Measurements from ENCODE around the gene SULT6B1. TPM values are rescaled to one million over a fixed set of nuclear protein-coding genes. Genes with fewer than 3 reads are reported as not detected.
"Not testable (repeated sequence)": the region's sequence is repeated elsewhere in the genome, so short reads cannot be mapped to it uniquely, and the experiment has no call there.

SULT6B1 gene, protein sequence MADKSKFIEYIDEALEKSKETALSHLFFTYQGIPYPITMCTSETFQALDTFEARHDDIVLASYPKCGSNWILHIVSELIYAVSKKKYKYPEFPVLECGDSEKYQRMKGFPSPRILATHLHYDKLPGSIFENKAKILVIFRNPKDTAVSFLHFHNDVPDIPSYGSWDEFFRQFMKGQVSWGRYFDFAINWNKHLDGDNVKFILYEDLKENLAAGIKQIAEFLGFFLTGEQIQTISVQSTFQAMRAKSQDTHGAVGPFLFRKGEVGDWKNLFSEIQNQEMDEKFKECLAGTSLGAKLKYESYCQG
- total RNA-seq: not detected

DNA sequence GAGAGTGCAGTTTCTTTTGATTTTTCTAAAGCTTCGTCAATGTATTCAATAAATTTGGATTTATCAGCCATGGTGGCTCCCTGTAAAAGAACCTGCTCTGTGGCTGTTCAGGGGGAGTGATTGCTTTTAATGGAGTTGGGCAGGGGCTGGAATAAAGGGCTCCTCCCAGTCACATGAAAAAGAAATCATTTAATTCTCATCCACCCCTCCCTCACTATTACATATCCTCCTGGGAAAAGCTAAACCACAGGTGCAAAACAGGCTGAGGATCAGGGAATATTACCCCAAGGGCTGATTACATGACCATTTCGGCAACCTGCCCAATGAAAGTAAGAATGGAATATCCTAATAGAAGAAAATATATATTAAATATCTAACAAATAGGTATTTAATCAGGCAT is at the start of gene SULT6B1:
TSS of gene SULT6B1 (minus strand) at position 101 of the 400 bp plus-strand sequence. CDS start at position 71, 30 bp downstream.
- POLR2A ChIA-PET: no interaction called here
- CTCF ChIA-PET: no interaction called here

DNA sequence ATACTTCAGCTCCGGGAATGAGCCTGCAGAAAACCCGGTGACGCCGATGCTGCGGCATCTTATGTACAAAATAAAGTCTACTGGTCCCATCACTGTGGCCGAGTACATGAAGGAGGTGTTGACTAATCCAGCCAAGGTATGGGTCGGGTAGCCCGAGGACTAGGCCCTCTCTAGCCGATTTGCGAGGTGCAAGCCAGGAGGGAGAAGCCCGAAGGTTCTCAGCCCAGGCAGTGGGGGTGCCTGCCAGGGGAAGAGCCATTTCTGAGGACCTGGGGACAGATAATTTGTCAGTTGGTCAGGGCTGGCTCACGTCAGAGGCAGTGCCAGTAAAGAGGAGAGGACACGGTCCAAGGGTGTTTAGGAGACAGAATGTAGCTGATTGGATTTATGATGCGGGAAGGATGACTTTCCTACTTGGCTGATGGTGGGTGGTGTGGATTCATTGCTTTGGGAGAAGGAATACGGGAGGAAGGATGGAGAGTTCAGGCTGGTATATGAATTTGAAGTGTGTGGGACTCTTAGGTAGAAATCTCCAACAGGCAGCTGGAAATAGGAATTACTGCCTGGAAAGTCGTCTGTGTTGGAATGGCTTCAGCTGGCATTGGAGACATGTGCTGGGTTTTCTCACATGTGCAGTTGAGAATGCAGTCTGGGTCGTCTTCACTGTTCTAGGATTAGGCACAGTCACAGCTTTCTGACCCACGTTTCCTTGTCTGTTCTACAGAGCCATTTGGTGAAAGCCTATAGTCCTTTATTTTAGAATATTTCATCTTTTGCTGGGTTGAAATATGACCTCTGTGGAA is 43.9 kb upstream of the SULT6B1 start:
- POLR2A ChIA-PET: interaction anchor here (0.6 to 1.5 kb wide), 6 partner anchors 8 to 393 kb away, joined by 3 to 5 read pairs (median 4); partner anchors contain the start of gene EIF2AK2
- CTCF ChIA-PET: interaction anchor here (1.3 to 1.5 kb wide), 4 partner anchors 10 to 78 kb away, joined by 3 to 4 read pairs (median 4); no protein-coding TSS in a partner anchor

DNA sequence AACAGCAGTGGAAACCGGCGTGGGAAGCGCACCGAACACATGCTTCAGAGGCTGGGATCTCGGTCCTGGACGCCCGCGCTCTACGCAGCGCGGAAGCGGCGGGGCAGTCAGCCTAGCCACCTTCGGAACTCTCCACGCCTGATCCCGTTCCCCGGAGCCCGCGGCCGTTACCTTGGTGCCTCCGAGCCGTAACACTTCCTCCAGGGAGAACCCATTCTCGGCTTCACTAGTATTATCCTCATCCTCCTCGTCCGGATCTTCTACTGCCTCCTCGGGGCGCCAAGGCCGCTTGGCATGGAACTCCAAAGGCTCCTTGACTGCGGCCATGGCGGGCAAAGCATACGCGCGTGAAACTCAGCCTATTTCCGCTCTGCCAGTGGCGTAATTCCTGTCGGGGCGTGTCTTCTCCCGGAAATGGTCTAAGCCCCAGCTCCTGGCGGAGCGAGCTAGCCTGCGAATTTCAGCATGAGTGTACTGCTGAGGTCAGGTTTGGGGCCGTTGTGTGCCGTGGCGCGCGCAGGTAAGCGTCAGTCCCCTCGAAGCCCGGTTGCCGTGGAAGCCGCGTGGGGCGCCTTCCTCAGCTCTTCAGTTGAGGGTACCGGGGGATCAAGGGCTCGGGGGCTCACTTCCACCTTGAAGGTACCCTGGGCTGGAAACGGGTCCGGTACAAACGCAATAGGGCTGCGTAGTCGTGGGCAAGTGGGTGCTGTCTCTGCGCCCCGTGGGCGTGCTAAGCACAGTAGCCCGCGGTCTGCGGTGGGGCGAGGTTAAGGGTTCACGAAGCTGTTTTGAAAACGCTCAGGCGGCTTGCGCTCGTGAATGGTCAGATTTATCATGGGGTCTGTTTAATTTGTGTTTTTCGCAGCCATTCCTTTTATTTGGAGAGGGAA is 43.0 kb upstream of the SULT6B1 start, which contains the start of the genes CEBPZ and NDUFAF7:
TSS of gene CEBPZ (minus strand) at position 356 of the 890 bp plus-strand sequence. CDS start at position 327, 29 bp downstream.
TSS of gene NDUFAF7 (plus strand) at position 418 of the 890 bp plus-strand sequence. CDS start at position 466, 48 bp downstream.
- CTCF ChIA-PET: interaction anchor here (1.3 to 1.5 kb wide), 3 partner anchors 9 to 30 kb away, joined by 3 to 4 read pairs (median 4); no protein-coding TSS in a partner anchor
- POLR2A ChIA-PET: interaction anchor here (0.6 to 1.5 kb wide), 6 partner anchors 9 to 394 kb away, joined by 3 to 5 read pairs (median 4); partner anchors contain the start of gene EIF2AK2

DNA sequence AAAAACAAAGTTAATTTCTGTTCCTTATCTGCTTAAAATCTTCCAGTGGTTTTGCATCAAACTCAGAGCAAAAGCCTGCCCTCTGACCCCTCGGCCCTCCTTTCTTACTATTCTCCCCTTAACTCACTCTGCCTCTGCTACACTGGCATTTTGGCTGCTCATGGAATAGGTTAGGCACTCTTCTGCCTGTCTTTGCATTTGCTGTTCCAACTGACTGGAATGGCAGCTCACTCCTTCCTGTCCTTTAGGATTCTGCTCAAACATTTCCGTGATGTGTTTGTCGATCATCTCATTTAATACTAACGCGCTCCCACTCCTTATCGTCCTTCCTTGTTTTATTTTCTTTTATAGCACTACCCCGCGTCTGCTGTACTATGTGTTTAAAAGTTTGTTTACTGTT is 42.1 kb upstream of the SULT6B1 start:
- CTCF ChIA-PET: no interaction called here
- POLR2A ChIA-PET: no interaction called here

DNA sequence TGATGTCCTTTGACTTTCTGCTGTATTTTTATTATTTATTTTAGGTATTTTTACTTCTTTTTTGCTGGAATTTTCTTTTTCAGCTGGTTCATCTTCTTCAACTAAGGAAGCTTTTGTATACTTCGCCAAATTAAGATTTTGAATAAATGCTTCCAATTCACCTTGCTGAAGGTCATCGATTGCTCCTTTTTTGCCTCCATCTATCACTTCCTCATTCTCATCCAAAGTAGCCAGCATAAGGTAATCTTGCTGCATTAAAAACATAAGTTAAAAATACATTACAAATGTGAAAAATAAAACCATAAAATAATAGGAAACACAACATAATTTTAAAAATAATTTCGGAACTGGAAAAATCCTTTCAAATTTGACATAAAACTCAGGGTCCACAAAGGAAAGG is 40.3 kb upstream of the SULT6B1 start:
- ChIA-PET POLR2A (no interaction called here), CTCF (no interaction called here)

DNA sequence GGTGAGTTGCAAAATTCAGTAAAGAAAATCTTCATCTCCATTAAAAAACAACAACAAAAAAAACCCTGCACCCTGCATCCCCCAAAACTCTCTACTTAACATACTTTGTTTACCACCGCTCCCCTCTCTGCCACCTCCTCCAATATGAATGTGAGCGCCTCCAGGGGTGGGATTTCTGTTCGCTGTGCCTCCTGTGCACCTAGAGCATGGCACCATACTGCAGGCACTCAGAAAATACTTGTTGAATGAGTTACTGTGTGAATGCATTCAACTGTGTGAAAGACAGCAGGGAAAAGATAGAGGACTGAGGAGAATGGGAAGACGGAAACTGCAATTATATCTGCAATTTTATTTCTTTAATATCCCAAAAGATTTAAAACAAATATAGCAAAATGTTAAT is 38.4 kb upstream of the SULT6B1 start:
- ChIA-PET CTCF (no interaction called here), POLR2A (no interaction called here)

DNA sequence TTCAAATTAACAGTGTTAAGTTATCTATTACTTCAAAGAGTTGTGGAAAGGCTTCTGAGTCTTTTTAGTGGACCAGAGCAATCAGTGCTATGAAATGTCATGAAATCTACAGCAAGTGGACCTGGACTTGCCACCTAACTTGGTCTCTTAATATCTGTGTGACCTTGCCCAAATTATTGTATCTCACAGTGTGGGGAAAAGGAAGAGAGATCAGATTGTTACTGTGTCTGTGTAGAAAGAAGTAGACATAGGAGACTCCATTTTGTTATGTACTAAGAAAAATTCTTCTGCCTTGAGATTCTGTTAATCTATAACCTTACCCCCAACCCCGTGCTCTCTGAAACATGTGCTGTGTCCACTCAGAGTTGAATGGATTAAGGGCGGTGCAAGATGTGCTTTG is 36.7 kb upstream of the SULT6B1 start:
- CTCF ChIA-PET, POLR2A ChIA-PET: not testable (repeated sequence)

DNA sequence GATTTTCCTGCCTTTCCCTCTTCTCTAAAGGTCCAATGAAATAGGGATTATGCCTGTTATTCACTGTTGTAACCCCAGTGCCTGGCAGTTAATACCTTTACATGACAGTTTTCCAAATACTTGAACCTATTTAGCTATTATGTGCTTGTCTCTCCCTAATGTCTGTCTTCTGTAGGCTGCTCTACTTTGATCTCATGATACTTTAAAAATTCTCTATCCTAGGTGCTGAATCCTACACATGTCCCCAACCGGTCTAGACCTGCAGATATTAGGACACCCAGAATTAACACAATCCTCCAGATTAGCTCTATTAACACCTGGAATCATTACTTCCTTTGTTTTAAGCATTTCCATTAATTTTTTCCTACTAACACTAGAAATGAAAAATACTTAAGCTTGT is 35.6 kb upstream of the SULT6B1 start:
- ChIA-PET CTCF (no interaction called here), POLR2A (no interaction called here)

DNA sequence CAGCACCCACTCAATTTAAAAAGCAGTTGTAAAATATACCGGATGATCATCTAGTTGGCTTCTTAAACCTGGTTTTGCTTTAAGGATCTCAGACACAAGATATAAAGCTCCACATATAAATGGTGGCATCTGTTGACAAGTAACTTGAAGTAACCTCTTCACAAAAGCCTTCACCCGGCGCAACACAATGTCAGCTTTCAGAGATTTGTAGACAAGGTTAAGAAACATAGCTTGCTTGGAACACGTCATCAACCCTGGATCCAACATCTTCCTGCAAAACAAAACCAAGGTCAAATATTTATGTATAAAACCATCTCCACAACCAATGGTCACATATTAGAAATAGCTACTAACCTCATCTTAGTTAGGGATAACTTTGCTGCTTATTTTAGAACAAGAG is 34.7 kb upstream of the SULT6B1 start:
- CTCF ChIA-PET: interaction anchor here (1.3 kb wide), 1 partner anchor 9 kb away, joined by 3 read pairs; the partner anchor contains the start of genes CEBPZ and NDUFAF7
- POLR2A ChIA-PET: interaction anchor here (0.6 kb wide), 1 partner anchor 29 kb away, joined by 3 read pairs; no protein-coding TSS in a partner anchor

DNA sequence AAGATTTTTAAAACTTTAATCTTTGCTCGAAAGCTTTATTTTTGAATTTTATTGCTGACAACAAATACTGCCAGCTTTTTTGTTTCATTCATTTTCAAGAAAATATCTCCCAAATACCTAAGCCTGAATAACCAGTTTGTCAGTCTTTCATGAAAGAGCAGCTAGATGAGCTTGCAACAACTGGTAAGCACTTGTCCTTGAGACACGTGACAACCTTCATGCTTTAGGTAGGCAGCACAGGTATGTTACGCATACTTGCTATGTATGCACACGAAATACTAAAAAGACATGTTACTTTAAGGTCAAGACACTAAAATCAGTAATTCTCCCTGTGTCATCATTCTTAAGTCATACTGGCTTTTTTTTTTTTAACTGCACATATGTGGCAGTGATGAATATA is 30.6 kb upstream of the SULT6B1 start:
- POLR2A ChIA-PET: interaction anchor here (0.8 kb wide), 1 partner anchor 22 kb away, joined by 4 read pairs; the partner anchor contains the start of gene CEBPZOS
- CTCF ChIA-PET: no interaction called here

DNA sequence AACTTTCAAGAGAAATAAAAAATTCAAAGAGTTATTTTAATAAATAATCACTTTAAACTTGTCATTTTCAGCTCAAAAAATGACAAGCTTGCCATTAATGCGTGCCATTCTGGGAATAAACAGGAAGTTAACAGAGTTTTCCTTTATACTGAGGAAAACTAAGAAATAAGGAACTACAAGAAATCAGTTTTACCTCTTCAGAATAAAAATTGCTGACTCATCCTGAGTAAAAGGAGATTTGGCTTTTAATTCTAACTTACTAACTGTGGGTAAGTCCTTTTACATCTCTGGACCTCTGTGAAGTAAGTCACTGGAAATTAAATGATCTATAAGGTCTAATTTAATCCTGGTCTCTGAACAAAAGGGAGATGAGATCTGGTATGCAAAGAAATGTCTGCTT is 26.8 kb upstream of the SULT6B1 start:
- CTCF ChIA-PET: interaction anchor here (1.5 kb wide), 1 partner anchor 17 kb away, joined by 4 read pairs; the partner anchor contains the start of genes CEBPZ and NDUFAF7
- POLR2A ChIA-PET: no interaction called here

DNA sequence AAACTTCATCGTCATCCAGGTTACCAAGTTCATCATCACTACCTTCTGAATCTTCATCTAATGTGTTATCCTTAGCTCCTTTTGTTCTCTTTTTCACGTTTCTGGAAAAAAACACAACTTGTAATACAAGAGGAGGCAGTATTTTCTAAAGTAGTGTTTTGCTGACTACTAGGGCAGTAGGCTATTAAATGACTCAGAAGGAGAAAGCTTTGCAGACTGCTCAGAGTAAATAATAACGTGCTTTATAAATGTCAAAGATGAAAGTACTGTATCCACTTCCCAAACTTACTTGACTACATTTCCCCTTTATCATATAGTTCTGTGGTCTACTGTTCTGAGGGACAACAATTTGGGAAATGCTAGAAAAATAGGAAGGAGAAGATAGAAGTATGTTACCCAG is 23.5 kb upstream of the SULT6B1 start:
- ChIA-PET CTCF (no interaction called here), POLR2A (interaction anchor here (0.8 kb wide), 1 partner anchor 9 kb away, joined by 4 read pairs; no protein-coding TSS in a partner anchor)

DNA sequence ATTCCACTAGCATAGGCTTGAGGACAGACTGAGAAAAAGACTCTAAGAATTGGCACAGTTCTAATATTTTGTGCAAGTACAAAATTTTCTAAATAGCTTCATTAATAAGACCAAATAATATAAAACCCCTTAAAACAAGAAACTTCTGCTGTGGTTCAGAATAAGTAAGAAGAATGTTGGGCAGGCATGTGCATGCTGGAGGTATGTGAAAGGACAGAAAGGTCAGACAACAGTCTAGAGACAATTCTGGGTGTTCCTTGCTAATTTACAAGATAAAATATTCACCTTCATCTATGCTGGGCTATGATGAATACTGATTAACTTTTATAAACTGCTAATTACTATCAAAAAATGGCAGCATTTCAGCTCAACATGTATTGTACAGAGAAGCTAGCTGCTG is 22.7 kb upstream of the SULT6B1 start:
- ChIA-PET CTCF (no interaction called here), POLR2A (interaction anchor here (0.8 kb wide), 1 partner anchor 9 kb away, joined by 4 read pairs; no protein-coding TSS in a partner anchor)

DNA sequence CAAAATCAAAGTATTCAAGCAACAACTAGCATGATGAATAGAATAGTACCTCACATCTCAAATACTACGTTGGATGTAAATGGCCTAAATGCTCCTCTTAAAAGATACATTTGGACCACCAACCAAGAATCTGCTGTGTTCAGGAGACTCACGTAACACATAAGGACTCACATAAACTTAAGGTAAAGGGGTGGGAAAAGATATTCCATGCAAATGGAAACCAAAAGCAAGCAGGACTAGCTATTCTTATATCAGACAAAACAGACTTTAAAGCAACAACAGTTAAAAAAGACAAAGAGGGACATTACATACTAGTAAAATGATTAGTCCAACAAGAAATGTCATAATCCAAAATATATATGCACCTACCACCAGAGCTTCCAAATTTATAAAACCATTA is 18.3 kb upstream of the SULT6B1 start:
- POLR2A ChIA-PET: interaction anchor here (0.6 kb wide), 1 partner anchor 122 kb away, joined by 4 read pairs; the partner anchor contains the start of genes GPATCH11 and HEATR5B
- CTCF ChIA-PET: not testable (repeated sequence)

DNA sequence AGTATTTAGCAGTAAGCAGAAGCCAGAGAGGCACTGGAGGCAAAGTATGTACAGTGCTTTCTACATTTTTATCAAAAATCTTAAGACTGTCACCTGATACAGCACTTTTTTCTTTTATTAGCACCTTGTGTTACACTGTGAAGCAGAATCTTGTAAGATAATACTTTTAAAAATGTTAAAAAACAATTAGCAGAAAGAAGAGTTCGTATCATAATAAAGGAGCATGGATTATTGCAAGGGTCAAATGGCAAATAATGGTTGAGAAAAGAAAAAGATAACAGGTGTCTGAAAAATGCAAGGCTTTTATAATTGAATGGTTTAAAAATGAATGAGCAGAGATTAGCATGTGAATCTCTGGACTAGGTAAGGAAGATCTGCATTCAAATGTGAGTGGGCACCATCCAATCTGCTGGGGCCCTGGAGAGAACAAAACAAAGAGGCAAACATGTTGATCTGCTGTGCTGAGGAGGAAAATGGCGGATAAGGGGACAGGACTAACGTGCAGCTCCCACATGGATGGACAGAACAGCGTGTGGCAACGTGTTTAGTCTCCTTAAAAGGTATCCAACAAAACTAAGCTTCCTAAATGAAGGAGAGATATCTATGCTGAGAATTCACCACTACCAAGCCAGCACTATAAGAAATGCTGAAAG is 17.3 kb upstream of the SULT6B1 start:
- ChIA-PET POLR2A (interaction anchor here (0.6 kb wide), 1 partner anchor 121 kb away, joined by 4 read pairs; the partner anchor contains the start of genes GPATCH11 and HEATR5B), CTCF (no interaction called here)

DNA sequence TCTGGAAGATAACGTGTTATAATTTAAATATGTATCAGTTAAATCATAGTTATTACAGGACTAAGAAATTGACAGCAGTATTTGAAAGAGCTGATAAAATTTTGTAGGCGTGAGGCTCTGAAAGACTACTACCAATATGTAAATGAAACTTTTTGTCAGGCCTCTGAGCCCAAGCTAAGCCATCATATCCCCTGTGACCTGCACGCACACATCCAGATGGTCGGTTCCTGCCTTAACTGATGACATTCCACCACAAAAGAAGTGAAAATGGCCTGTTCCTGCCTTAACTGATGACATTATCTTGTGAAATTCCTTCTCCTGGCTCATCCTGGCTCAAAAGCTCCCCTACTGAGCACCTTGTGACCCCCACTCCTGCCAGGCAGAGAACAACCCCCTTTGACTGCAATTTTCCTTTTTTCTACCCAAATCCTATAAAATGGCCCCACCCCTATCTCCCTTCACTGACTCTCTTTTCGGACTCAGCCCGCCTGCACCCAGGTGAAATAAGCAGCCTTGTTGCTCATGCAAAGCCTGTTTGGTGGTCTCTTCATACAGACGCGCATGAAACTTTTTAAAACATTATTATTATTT is 16.7 kb upstream of the SULT6B1 start:
- CTCF ChIA-PET: interaction anchor here (0.6 kb wide), 1 partner anchor 44 kb away, joined by 3 read pairs; no protein-coding TSS in a partner anchor

DNA sequence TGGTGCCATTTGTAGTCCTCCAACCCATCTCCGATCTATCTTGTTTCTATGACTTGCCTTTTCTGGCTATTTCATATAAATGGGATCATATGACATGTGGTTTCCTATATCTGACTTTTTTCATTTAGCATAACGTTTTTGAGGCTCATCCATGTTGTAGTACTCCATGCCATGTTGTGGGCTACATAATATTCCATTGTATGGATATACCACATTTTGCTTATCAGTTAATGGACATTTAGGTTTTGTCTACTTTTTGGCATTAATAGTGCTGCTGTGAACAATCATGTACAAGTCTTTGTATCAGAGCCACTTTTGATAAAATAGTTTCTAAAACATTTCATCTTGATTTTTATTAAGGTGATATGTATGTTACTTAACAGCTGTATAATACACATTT is 15.2 kb upstream of the SULT6B1 start:
- CTCF ChIA-PET: no interaction called here
- POLR2A ChIA-PET: no interaction called here

More for the DNA sequence above, 16.7 kb upstream of the SULT6B1 start:
- POLR2A ChIA-PET: not testable (repeated sequence)

DNA sequence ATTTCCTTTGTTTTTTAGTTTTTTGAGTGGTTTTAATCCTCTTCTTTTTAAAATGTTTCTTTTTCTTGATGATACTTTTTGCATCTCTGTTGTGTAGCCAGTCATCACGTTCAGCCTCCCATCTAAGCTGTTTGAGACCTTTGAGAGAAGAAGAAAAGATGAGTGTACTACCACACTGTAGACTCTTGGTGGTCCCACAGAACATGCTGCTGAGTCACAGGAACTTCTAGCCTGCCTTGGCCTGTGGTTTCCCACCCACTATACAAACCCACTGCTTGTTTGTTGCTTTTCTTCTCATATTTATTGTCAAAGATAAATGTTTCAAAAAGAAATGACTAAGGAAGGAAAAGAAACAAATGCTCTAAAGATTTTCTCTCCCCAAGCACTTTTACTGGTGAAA is 13.3 kb upstream of the SULT6B1 start:
- POLR2A ChIA-PET: no interaction called here
- CTCF ChIA-PET: interaction anchor here (1.4 kb wide), 1 partner anchor 30 kb away, joined by 4 read pairs; the partner anchor contains the start of genes CEBPZ and NDUFAF7

All from activated CD8-positive, alpha-beta memory T cell treated with anti-CD3 and anti-CD28 coated beads for 36 hours (primary cell).